ENCODE results near the gene ERC1.
"Not testable (repeated sequence)": the region's sequence is repeated elsewhere in the genome, so short reads cannot be mapped to it uniquely, and the experiment has no call there.

ERC1 gene

DNA sequence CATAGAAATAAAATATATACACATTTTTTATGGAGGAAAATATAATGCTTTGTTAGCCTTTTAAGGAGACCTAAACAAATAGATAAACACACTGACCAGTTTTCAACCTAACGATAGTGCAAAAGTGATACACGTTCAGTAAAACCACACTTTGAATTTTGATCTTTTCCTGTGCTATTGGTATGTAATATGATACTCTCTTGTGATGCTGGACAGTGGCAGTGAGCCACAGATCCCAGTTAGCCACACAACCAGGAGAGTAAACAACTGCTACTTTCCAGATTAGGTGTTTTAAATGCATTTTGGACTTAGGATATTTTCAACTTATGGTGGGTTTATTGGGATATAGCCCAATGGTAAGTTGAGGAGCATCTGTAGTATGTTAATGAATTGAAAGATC is 243.1 kb downstream of the ERC1 start:
- no peaks in the 10 kb centered on the region for H3K27me3 ChIP-seq (ENCODE audit: control insufficient read depth in 2 of 2, insufficient read depth in 2 of 2, low read length in 2 of 2)
- no peaks in the 10 kb centered on the region for H3K4me1 ChIP-seq (ENCODE audit: control insufficient read depth in 2 of 2, insufficient read depth in 2 of 2, low read length in 2 of 2)
- no peak overlapping the region for H3K9ac ChIP-seq (ENCODE audit: low read depth in 1 of 2, low read length in 2 of 2)
- peaks cover 2 to 4% of the 10 kb centered on the region in 2 donors for H3K36me3 ChIP-seq (ENCODE audit: control insufficient read depth in 2 of 2, insufficient read depth in 2 of 2, low read length in 2 of 2)
- no peak overlapping the region for H3K27ac ChIP-seq (ENCODE audit: low read depth in 2 of 2, low read length in 2 of 2)
- no peak overlapping the region for H3K4me3 ChIP-seq (ENCODE audit: low read length in 2 of 2)
- no peaks in the 10 kb centered on the region for H3K9me3 ChIP-seq (ENCODE audit: control insufficient read depth in 2 of 2, low read length in 2 of 2)

DNA sequence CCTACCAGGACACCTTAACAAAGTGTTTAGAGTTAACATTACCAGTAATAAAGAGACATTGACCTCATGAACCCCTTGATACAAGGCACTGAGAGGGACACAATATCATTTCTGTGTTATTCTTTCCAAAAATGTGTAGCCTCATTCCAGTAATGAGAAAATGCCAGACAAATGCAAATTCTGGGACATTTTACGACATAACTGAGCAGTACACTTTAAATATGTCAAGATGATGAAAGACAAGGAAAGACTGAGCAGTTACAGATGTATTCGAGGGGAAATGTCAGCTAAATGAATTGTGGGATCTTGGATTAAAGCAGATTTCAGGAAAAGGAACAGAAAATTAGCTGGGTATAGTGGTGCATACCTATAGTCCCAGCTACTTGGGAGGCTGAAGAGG is 255.6 kb downstream of the ERC1 start:
- no peak overlapping the region for H3K9ac ChIP-seq (ENCODE audit: low read depth in 1 of 2, low read length in 2 of 2)
- no peaks in the 10 kb centered on the region for H3K36me3 ChIP-seq (ENCODE audit: control insufficient read depth in 2 of 2, insufficient read depth in 2 of 2, low read length in 2 of 2)
- no peaks in the 10 kb centered on the region for H3K9me3 ChIP-seq (ENCODE audit: control insufficient read depth in 2 of 2, low read length in 2 of 2)
- no peak overlapping the region for H3K4me3 ChIP-seq (ENCODE audit: low read length in 2 of 2)
- no peaks in the 10 kb centered on the region for H3K27me3 ChIP-seq (ENCODE audit: control insufficient read depth in 2 of 2, insufficient read depth in 2 of 2, low read length in 2 of 2)
- H3K27ac ChIP-seq (ENCODE audit: low read depth in 2 of 2, low read length in 2 of 2): no peak overlapping the region
- H3K4me1 ChIP-seq (ENCODE audit: control insufficient read depth in 2 of 2, insufficient read depth in 2 of 2, low read length in 2 of 2): no peaks in the 10 kb centered on the region

- Histone ChIP-seq H3K27me3 (ENCODE audit: control insufficient read depth in 2 of 2, insufficient read depth in 2 of 2, low read length in 2 of 2) (no peaks in the 10 kb centered on the region), H3K4me3 (ENCODE audit: low read length in 2 of 2) (no peak overlapping the region), H3K9ac (ENCODE audit: low read depth in 1 of 2, low read length in 2 of 2) (no peak overlapping the region), H3K27ac (ENCODE audit: low read depth in 2 of 2, low read length in 2 of 2) (no peak overlapping the region), H3K9me3 (ENCODE audit: control insufficient read depth in 2 of 2, low read length in 2 of 2) (no peaks in the 10 kb centered on the region), H3K4me1 (ENCODE audit: control insufficient read depth in 2 of 2, insufficient read depth in 2 of 2, low read length in 2 of 2) (no peaks in the 10 kb centered on the region), H3K36me3 (ENCODE audit: control insufficient read depth in 2 of 2, insufficient read depth in 2 of 2, low read length in 2 of 2) (no peaks in the 10 kb centered on the region)
Measured at GRCh38 chr12:1250641-1251040, 259.6 kb downstream of the ERC1 start.

DNA sequence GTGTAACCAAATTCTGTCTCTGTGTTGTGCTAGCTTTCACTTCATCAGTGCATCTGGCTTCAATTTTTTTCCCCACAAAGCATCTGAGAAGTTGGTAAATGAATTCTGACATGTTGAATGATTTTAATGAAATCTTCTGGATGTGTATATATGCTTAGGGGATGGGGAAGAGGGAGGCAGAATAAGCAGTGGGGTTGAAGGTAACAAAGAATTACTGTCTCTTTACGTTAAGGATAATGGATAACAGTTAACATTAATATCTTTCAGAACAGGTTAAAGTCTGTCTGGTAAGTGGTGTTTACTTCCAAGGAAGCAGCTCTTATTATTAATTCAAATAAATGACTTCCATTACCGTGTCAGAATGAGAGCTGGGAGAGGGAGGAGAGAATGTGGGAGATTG is 261.7 kb downstream of the ERC1 start:
- Histone ChIP-seq H3K36me3 (ENCODE audit: control insufficient read depth in 2 of 2, insufficient read depth in 2 of 2, low read length in 2 of 2) (peaks cover 0 to 3% of the 10 kb centered on the region in 2 donors), H3K27ac (ENCODE audit: low read depth in 2 of 2, low read length in 2 of 2) (no peak overlapping the region), H3K9me3 (ENCODE audit: control insufficient read depth in 2 of 2, low read length in 2 of 2) (no peaks in the 10 kb centered on the region), H3K27me3 (ENCODE audit: control insufficient read depth in 2 of 2, insufficient read depth in 2 of 2, low read length in 2 of 2) (no peaks in the 10 kb centered on the region), H3K4me3 (ENCODE audit: low read length in 2 of 2) (no peak overlapping the region), H3K9ac (ENCODE audit: low read depth in 1 of 2, low read length in 2 of 2) (no peak overlapping the region), H3K4me1 (ENCODE audit: control insufficient read depth in 2 of 2, insufficient read depth in 2 of 2, low read length in 2 of 2) (no peaks in the 10 kb centered on the region)

DNA sequence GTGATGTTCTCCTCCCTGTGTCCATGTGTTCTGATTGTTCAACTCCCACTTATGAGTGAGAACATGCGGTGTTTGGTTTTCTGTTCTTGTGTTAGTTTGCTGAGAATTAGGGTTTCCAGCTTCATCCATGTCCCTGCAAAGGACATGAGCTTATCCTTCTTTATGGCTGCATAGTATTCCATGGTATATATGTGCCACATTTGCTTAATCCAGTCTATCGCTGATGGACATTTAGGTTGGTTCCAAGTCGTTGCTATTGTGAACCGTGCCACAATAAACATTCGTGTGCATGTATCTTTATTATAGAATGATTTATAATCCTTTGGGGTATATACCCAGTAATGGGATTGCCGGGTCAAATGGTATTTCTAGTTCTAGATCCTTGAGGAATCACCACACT is 264.1 kb downstream of the ERC1 start:
- not testable (repeated sequence) for H3K27me3 ChIP-seq (ENCODE audit: control insufficient read depth in 2 of 2, insufficient read depth in 2 of 2, low read length in 2 of 2); H3K4me1 ChIP-seq (ENCODE audit: control insufficient read depth in 2 of 2, insufficient read depth in 2 of 2, low read length in 2 of 2)

DNA sequence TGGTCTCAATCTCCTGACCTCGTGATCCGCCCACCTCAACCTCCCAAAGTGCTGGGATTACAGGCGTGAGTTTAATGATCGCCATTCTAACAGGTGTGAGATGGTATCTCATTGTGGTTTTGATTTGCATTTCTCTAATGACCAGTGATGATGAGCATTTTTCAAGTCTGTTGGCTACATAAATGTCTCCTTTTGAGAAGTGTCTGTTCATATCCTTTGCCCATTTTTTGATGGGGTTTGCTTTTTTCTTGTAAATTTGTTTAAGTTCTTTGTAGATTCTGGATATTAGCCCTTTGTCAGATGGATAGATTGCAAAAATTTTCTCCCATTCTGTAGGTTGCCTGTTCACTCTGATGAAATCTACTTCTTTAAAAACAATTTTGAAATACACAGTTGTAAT is 264.8 kb downstream of the ERC1 start:
- H3K27me3 ChIP-seq (ENCODE audit: control insufficient read depth in 2 of 2, insufficient read depth in 2 of 2, low read length in 2 of 2); H3K9me3 ChIP-seq (ENCODE audit: control insufficient read depth in 2 of 2, low read length in 2 of 2); H3K36me3 ChIP-seq (ENCODE audit: control insufficient read depth in 2 of 2, insufficient read depth in 2 of 2, low read length in 2 of 2): not testable (repeated sequence)

More for the DNA sequence above, 264.1 kb downstream of the ERC1 start:
- not testable (repeated sequence) for H3K27ac ChIP-seq (ENCODE audit: low read depth in 2 of 2, low read length in 2 of 2); H3K36me3 ChIP-seq (ENCODE audit: control insufficient read depth in 2 of 2, insufficient read depth in 2 of 2, low read length in 2 of 2); H3K9ac ChIP-seq (ENCODE audit: low read depth in 1 of 2, low read length in 2 of 2); H3K9me3 ChIP-seq (ENCODE audit: control insufficient read depth in 2 of 2, low read length in 2 of 2); H3K4me3 ChIP-seq (ENCODE audit: low read length in 2 of 2)

DNA sequence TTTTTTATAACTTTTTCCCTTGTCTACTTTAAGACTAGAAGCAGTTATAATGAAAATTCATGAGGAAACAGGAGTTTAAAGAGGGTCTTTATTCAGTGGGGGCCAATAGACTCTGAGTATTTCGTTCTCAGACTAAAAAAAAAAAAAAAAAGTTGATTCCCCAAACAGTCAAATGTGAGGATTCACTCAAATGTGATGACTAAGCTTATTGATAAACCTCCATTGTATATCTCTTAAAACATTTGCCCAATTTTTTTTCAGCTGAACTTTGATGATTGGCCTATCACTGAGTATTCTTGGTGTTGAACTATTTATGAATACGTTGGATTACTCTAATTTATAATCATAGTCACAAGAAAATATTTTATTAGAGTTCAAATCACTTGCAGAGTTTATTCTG is 265.3 kb downstream of the ERC1 start:
- Histone ChIP-seq H3K4me1 (ENCODE audit: control insufficient read depth in 2 of 2, insufficient read depth in 2 of 2, low read length in 2 of 2) (peaks cover 0 to 5% of the 10 kb centered on the region in 2 donors), H3K27me3 (ENCODE audit: control insufficient read depth in 2 of 2, insufficient read depth in 2 of 2, low read length in 2 of 2) (no peaks in the 10 kb centered on the region), H3K27ac (ENCODE audit: low read depth in 2 of 2, low read length in 2 of 2) (no peak overlapping the region), H3K36me3 (ENCODE audit: control insufficient read depth in 2 of 2, insufficient read depth in 2 of 2, low read length in 2 of 2) (peaks cover 0 to 3% of the 10 kb centered on the region in 2 donors), H3K9ac (ENCODE audit: low read depth in 1 of 2, low read length in 2 of 2) (no peak overlapping the region), H3K4me3 (ENCODE audit: low read length in 2 of 2) (no peak overlapping the region), H3K9me3 (ENCODE audit: control insufficient read depth in 2 of 2, low read length in 2 of 2) (no peaks in the 10 kb centered on the region)

More for the DNA sequence above, 264.8 kb downstream of the ERC1 start:
- not testable (repeated sequence) for H3K9ac ChIP-seq (ENCODE audit: low read depth in 1 of 2, low read length in 2 of 2); H3K4me3 ChIP-seq (ENCODE audit: low read length in 2 of 2); H3K27ac ChIP-seq (ENCODE audit: low read depth in 2 of 2, low read length in 2 of 2); H3K4me1 ChIP-seq (ENCODE audit: control insufficient read depth in 2 of 2, insufficient read depth in 2 of 2, low read length in 2 of 2)

DNA sequence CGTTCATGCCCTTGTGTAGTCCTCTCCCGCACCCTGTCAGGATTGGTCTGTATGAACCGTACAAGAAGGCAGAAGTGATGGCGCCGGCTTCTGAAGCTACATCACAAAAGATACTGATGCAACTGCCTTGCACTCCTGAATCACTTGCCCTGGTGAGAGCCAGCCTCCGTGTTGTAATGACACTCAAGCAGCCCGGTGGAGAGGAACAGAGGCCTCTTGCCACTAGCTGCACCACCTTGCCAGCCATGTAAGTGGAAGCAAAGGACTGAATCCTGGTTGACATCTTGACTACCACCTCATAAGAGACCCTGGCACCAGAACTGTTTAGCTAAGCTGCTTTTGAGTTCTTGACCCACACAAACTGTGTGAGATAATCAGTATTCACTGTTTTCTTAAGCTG is 266.0 kb downstream of the ERC1 start:
- Histone ChIP-seq H3K4me1 (ENCODE audit: control insufficient read depth in 2 of 2, insufficient read depth in 2 of 2, low read length in 2 of 2) (peaks cover 0 to 5% of the 10 kb centered on the region in 2 donors), H3K27me3 (ENCODE audit: control insufficient read depth in 2 of 2, insufficient read depth in 2 of 2, low read length in 2 of 2) (no peaks in the 10 kb centered on the region), H3K36me3 (ENCODE audit: control insufficient read depth in 2 of 2, insufficient read depth in 2 of 2, low read length in 2 of 2) (peaks cover 0 to 3% of the 10 kb centered on the region in 2 donors), H3K27ac (ENCODE audit: low read depth in 2 of 2, low read length in 2 of 2) (no peak overlapping the region), H3K9me3 (ENCODE audit: control insufficient read depth in 2 of 2, low read length in 2 of 2) (no peaks in the 10 kb centered on the region), H3K9ac (ENCODE audit: low read depth in 1 of 2, low read length in 2 of 2) (no peak overlapping the region), H3K4me3 (ENCODE audit: low read length in 2 of 2) (no peak overlapping the region)

GRCh38 chr12:1262011-1262410 is 271.0 kb downstream of the ERC1 start:
- Histone ChIP-seq H3K4me3 (ENCODE audit: low read length in 2 of 2) (no peak overlapping the region), H3K36me3 (ENCODE audit: control insufficient read depth in 2 of 2, insufficient read depth in 2 of 2, low read length in 2 of 2) (peaks cover 4 to 8% of the 10 kb centered on the region in 2 donors), H3K9ac (ENCODE audit: low read depth in 1 of 2, low read length in 2 of 2) (no peak overlapping the region), H3K27ac (ENCODE audit: low read depth in 2 of 2, low read length in 2 of 2) (no peak overlapping the region), H3K27me3 (ENCODE audit: control insufficient read depth in 2 of 2, insufficient read depth in 2 of 2, low read length in 2 of 2) (no peaks in the 10 kb centered on the region), H3K4me1 (ENCODE audit: control insufficient read depth in 2 of 2, insufficient read depth in 2 of 2, low read length in 2 of 2) (peaks cover 0 to 5% of the 10 kb centered on the region in 2 donors), H3K9me3 (ENCODE audit: control insufficient read depth in 2 of 2, low read length in 2 of 2) (no peaks in the 10 kb centered on the region)

GRCh38 chr12:1267243-1267642 is 276.2 kb downstream of the ERC1 start:
- Histone ChIP-seq H3K36me3 (ENCODE audit: control insufficient read depth in 2 of 2, insufficient read depth in 2 of 2, low read length in 2 of 2) (peaks cover 2 to 8% of the 10 kb centered on the region in 2 donors), H3K9ac (ENCODE audit: low read depth in 1 of 2, low read length in 2 of 2) (no peak overlapping the region), H3K27ac (ENCODE audit: low read depth in 2 of 2, low read length in 2 of 2) (no peak overlapping the region), H3K4me1 (ENCODE audit: control insufficient read depth in 2 of 2, insufficient read depth in 2 of 2, low read length in 2 of 2) (no peaks in the 10 kb centered on the region), H3K9me3 (ENCODE audit: control insufficient read depth in 2 of 2, low read length in 2 of 2) (no peaks in the 10 kb centered on the region), H3K27me3 (ENCODE audit: control insufficient read depth in 2 of 2, insufficient read depth in 2 of 2, low read length in 2 of 2) (no peaks in the 10 kb centered on the region), H3K4me3 (ENCODE audit: low read length in 2 of 2) (no peak overlapping the region)

- H3K4me1 ChIP-seq (ENCODE audit: control insufficient read depth in 2 of 2, insufficient read depth in 2 of 2, low read length in 2 of 2): no peaks in the 10 kb centered on the region
- no peaks in the 10 kb centered on the region for H3K9me3 ChIP-seq (ENCODE audit: control insufficient read depth in 2 of 2, low read length in 2 of 2)
- H3K27me3 ChIP-seq (ENCODE audit: control insufficient read depth in 2 of 2, insufficient read depth in 2 of 2, low read length in 2 of 2): no peaks in the 10 kb centered on the region
- no peak overlapping the region for H3K9ac ChIP-seq (ENCODE audit: low read depth in 1 of 2, low read length in 2 of 2)
- no peak overlapping the region for H3K27ac ChIP-seq (ENCODE audit: low read depth in 2 of 2, low read length in 2 of 2)
- no peaks in the 10 kb centered on the region for H3K36me3 ChIP-seq (ENCODE audit: control insufficient read depth in 2 of 2, insufficient read depth in 2 of 2, low read length in 2 of 2)
- H3K4me3 ChIP-seq (ENCODE audit: low read length in 2 of 2): no peak overlapping the region
Measured at GRCh38 chr12:1272142-1272541, 281.1 kb downstream of the ERC1 start.
